HCT116 (cell line): ENCODE results near the gene INTU. TPM values are rescaled to one million over a fixed set of nuclear protein-coding genes. Genes with fewer than 3 reads are reported as not detected.
"Not testable (repeated sequence)": the region's sequence is repeated elsewhere in the genome, so short reads cannot be mapped to it uniquely, and the experiment has no call there.

Experiments
- ATAC-seq: fragments of 200-7000 bp; cut with Tn5 transposase; 2 replicates; pipeline ENCODE4 v1.9.1; 2020; ENCODE audit warnings: mild to moderate bottlenecking, moderate library complexity
- BruUV-seq: library from RNA; stranded (reverse); fragments of 400-500 nt; replicated peaks from 2 replicates; lab custom pipeline; 2021; lab: Mats Ljungman, UMichigan
- CTCF ChIA-PET: fragments of 300-600 bp; sonication (Branson Sonifier 250); formaldehyde crosslinking; loops from one replicate; lab custom pipeline; 2021; ENCODE audit warnings: antibody characterized with exemption; lab: Charles Lee
- POLR2A ChIA-PET: fragments of 300-600, 350-600 bp; sonication (Branson Sonifier 250); formaldehyde crosslinking; loops from one replicate; lab custom pipeline; 2021; ENCODE audit warnings: antibody characterized with exemption; lab: Charles Lee
- RAD21 ChIA-PET, 2 experiments: fragments of 300-600 bp; sonication (Branson Sonifier 250); formaldehyde crosslinking; loops; one replicate each; lab custom pipeline; 2023; ENCODE audit warnings: low total read pairs in 2 of 2; ENCODE audit not compliant: uncharacterized antibody in 2 of 2, unreplicated experiment in 2 of 2, low non-redundant PET in 1 of 2; lab: Charles Lee
- DNase-seq: peaks from one replicate; pipeline ENCODE4 v3.0.0-alpha.2; 2010; ENCODE audit warnings: low read depth, low spot score
- H2AFZ ChIP-seq: fragments of 200-600 bp; shearing (Covaris generic), sonication (generic); 2 replicates; pipeline ENCODE4 v1.6.1; 2017; ENCODE audit warnings: low read depth, mixed run types, mixed read lengths, antibody characterized with exemption, low read length; ENCODE audit not compliant: poor library complexity, severe bottlenecking
- H3K27ac ChIP-seq: 2 replicates; pipeline ENCODE4 v1.5.1; 2012; ENCODE audit warnings: low read depth, low read length
- H3K27me3 ChIP-seq: fragments of 200-600 bp; sonication (generic); 2 replicates; pipeline ENCODE4 v1.6.1; 2016; ENCODE audit warnings: mixed run types, low read length, mixed read lengths; ENCODE audit not compliant: insufficient read depth
- H3K36me3 ChIP-seq, 2 experiments: fragments of 200-500 bp in 1 of 2; fragments of 200-600 bp in 1 of 2; sonication (Bioruptor generic) in 1 of 2; sonication (generic) in 1 of 2; 2 replicates each; pipeline versions ENCODE4 v1.5.1 to v1.6.1; 2014 to 2016; ENCODE audit warnings: low read length in 2 of 2, inconsistent platforms in 1 of 2, mixed read lengths in 1 of 2, mixed run types in 1 of 2; ENCODE audit not compliant: insufficient read depth in 2 of 2, control insufficient read depth in 1 of 2
- H3K4me1 ChIP-seq, 2 experiments: fragments of 200-600 bp in 1 of 2; sonication (generic) in 1 of 2; 2 replicates each; pipeline versions ENCODE4 v1.5.1 to v1.6.1; 2012 to 2017; ENCODE audit warnings: low read length in 2 of 2, inconsistent platforms in 1 of 2, mild to moderate bottlenecking in 1 of 2, mixed read lengths in 1 of 2, mixed run types in 1 of 2, moderate library complexity in 1 of 2; ENCODE audit not compliant: insufficient read depth in 2 of 2, control insufficient read depth in 1 of 2
- H3K4me2 ChIP-seq: fragments of 200-600 bp; sonication (generic); 2 replicates; pipeline ENCODE4 v1.6.1; 2017; ENCODE audit warnings: mixed run types, low read length, mixed read lengths
- H3K4me3 ChIP-seq, 2 experiments: fragments of 200-600 bp in 1 of 2; sonication (generic) in 1 of 2; replicated peaks in 1 of 2; 2 replicates each; pipeline ENCODE4 v1.5.1; 2011 to 2016; ENCODE audit warnings: low read length in 2 of 2, control low read depth in 1 of 2, low read depth in 1 of 2, mild to moderate bottlenecking in 1 of 2, mixed read lengths in 1 of 2, mixed run types in 1 of 2
- H3K79me2 ChIP-seq: fragments of 200-600 bp; sonication (generic); 2 replicates; pipeline ENCODE4 v1.6.1; 2017; ENCODE audit warnings: mild to moderate bottlenecking, mixed run types, low read length, moderate library complexity, mixed read lengths; ENCODE audit not compliant: insufficient read depth
- H3K9ac ChIP-seq: fragments of 200-600 bp; sonication (generic); 2 replicates; pipeline ENCODE4 v1.6.1; 2016; ENCODE audit warnings: low read length, mixed read lengths
- H3K9me2 ChIP-seq: fragments of 200-600 bp; sonication (generic), shearing (Covaris generic); 2 replicates; pipeline ENCODE4 v1.6.1; 2017; ENCODE audit warnings: mixed run types, mild to moderate bottlenecking, moderate library complexity; ENCODE audit not compliant: insufficient read depth
- H3K9me3 ChIP-seq, 2 experiments: fragments of 200-500 bp in 1 of 2; fragments of 200-600 bp in 1 of 2; sonication (Bioruptor generic) in 1 of 2; sonication (generic) in 1 of 2; 2 replicates each; pipeline ENCODE4 v1.6.1; 2014 to 2017; ENCODE audit warnings: low read length in 2 of 2, mixed read lengths in 2 of 2, inconsistent platforms in 1 of 2, low read depth in 1 of 2, mild to moderate bottlenecking in 1 of 2, mixed run types in 1 of 2, moderate library complexity in 1 of 2; ENCODE audit not compliant: control insufficient read depth in 1 of 2, insufficient read depth in 1 of 2
- H4K20me1 ChIP-seq: fragments of 200-600 bp; sonication (generic), shearing (Covaris generic); 2 replicates; pipeline ENCODE4 v1.6.1; 2017; ENCODE audit warnings: mixed run types, mild to moderate bottlenecking, moderate library complexity; ENCODE audit not compliant: insufficient read depth
- CBX3 ChIP-seq: IDR thresholded peaks from 2 replicates; pipeline ENCODE4 v1.6.1; 2012; ENCODE audit warnings: low read depth
- CEBPB ChIP-seq: IDR thresholded peaks from 2 replicates; pipeline ENCODE4 v1.6.1; 2012; ENCODE audit warnings: low read depth
- ELF1 ChIP-seq: IDR thresholded peaks from 2 replicates; pipeline ENCODE4 v1.6.1; 2012; ENCODE audit warnings: low read depth, borderline replicate concordance
- FOSL1 ChIP-seq: IDR thresholded peaks from 2 replicates; pipeline ENCODE4 v1.6.1; 2012; ENCODE audit warnings: low read depth
- JUND ChIP-seq: IDR thresholded peaks from 2 replicates; pipeline ENCODE4 v1.6.1; 2012
- POLR2AphosphoS5 ChIP-seq: IDR thresholded peaks from 2 replicates; pipeline ENCODE4 v1.6.1; 2011; ENCODE audit warnings: mild to moderate bottlenecking, low read depth, low read length, moderate library complexity
- RAD21 ChIP-seq: IDR thresholded peaks from 2 replicates; pipeline ENCODE4 v1.6.1; 2012; ENCODE audit warnings: low read depth, mild to moderate bottlenecking
- REST ChIP-seq: IDR thresholded peaks from 2 replicates; pipeline ENCODE4 v1.6.1; 2012; ENCODE audit warnings: low read depth
- SIN3A ChIP-seq: IDR thresholded peaks from 2 replicates; pipeline ENCODE4 v1.6.1; 2012; ENCODE audit warnings: low read depth
- SP1 ChIP-seq: IDR thresholded peaks from 2 replicates; pipeline ENCODE4 v1.6.1; 2012; ENCODE audit warnings: low read depth
- ZNF274 ChIP-seq: fragments of 200-500 bp; sonication (Bioruptor generic); IDR thresholded peaks from 2 replicates; pipeline ENCODE4 v1.6.1; 2014; ENCODE audit warnings: mild to moderate bottlenecking, low read depth, low read length, inconsistent platforms
- intact Hi-C: fragments of 100-400 bp; cut with micrococcal nuclease; formaldehyde crosslinking; loops from 2 replicates; pipeline ENCODE4 v1.10.0; 2022
- total RNA-seq: library from RNA; stranded (reverse); gene quantifications from one replicate; pipeline ENCODE4 v1.2.1, GENCODE V29; 2021; ENCODE audit not compliant: unreplicated experiment
- TF ChIP-seq, protein P1 (sequence below), 3 experiments: fragments of 200-600 bp in 1 of 3; sonication (generic) in 1 of 3; IDR thresholded peaks in 2 of 3; conservative IDR thresholded peaks in 1 of 3; 2 replicates each; pipeline ENCODE4 v1.5.1; 2012 to 2017; ENCODE audit warnings: low read depth in 2 of 3, low read length in 2 of 3, antibody characterized with exemption in 1 of 3, borderline replicate concordance in 1 of 3, control low read depth in 1 of 3, mild to moderate bottlenecking in 1 of 3, mixed read lengths in 1 of 3, mixed run types in 1 of 3, moderate library complexity in 1 of 3; ENCODE audit not compliant: insufficient read depth in 1 of 3

The INTU gene
- total RNA-seq, 1 experiment from 2014 or later: 12.0 TPM

DNA sequence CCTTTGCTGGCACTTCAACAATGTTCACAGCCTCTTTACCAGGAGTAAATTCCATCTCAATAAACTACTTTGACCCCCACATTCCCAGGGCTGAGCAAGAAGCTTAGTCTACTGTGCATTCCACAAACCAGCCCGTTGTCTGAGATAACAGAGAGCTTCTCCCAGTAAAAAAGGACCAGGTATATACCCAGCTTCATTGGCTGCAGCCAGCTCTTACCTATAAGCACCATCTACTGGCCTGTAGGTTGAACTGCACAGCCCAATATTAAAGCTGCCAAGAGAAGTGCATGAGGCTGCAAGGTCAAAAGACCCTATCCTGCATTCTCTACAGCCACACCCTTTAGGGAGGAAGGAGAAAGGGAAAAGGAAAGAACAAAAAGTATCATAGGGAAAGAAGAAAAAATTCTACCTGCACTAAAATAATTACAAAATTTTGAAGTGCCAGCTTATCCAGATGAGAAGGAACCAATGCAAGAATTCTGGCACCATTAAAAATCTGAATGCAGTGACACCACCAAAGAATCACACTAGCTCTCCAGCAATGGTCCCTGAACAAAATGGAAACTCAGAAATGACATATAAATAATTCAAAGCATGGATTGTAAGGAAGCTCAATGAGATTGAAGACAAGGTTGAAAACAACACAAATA lies 45.7 kb upstream of the INTU start:
- Histone ChIP-seq H3K27ac (no peak overlapping the region), H3K9ac (no peak overlapping the region), H3K9me2 (no peaks in the 10 kb centered on the region)
- ChIA-PET RAD21 (interaction anchor here (1.0 kb wide), 2 partner anchors 9 to 146 kb away, joined by 4 read pairs; no protein-coding TSS in a partner anchor), POLR2A (no interaction called here)
- no peak for TF ChIP-seq ZNF274
- no peak for TF ChIP-seq ELF1
- no peak for TF ChIP-seq JUND
- TF ChIP-seq FOSL1: no peak
- TF ChIP-seq CBX3: peak; percentile 34; the same call in 1 of the 2 replicates
- no peak for TF ChIP-seq SIN3A
- TF ChIP-seq, protein P1, sequence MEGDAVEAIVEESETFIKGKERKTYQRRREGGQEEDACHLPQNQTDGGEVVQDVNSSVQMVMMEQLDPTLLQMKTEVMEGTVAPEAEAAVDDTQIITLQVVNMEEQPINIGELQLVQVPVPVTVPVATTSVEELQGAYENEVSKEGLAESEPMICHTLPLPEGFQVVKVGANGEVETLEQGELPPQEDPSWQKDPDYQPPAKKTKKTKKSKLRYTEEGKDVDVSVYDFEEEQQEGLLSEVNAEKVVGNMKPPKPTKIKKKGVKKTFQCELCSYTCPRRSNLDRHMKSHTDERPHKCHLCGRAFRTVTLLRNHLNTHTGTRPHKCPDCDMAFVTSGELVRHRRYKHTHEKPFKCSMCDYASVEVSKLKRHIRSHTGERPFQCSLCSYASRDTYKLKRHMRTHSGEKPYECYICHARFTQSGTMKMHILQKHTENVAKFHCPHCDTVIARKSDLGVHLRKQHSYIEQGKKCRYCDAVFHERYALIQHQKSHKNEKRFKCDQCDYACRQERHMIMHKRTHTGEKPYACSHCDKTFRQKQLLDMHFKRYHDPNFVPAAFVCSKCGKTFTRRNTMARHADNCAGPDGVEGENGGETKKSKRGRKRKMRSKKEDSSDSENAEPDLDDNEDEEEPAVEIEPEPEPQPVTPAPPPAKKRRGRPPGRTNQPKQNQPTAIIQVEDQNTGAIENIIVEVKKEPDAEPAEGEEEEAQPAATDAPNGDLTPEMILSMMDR (IDR thresholded peaks at IDR 0.05 in 2 of 3, conservative IDR thresholded peaks at IDR 0.05 in 1 of 3; ENCODE audit: borderline replicate concordance in 1 of 3, insufficient read depth in 1 of 3, low read depth in 2 of 3, low read length in 2 of 3): peak; percentile 36 to 83 (median 83); a peak in 5 of 6 replicates
- TF ChIP-seq POLR2AphosphoS5: no peak
- TF ChIP-seq REST: no peak
- TF ChIP-seq CEBPB: no peak
- TF ChIP-seq SP1: no peak
- peak; percentile 73 for TF ChIP-seq RAD21
- TF ChIP-seq, all 23 proteins: peak for 3
- Histone ChIP-seq H3K36me3 (no peaks in the 10 kb centered on the region), H3K4me1 (peaks cover 0 to 6% of the 10 kb centered on the region in 2 experiments; a peak in 2 of 4 replicates), H3K9me3 (no peaks in the 10 kb centered on the region), H4K20me1 (no peaks in the 10 kb centered on the region), H3K4me3 (no peak overlapping the region), H2AFZ (peak overlapping the region; percentile 98), H3K4me2 (peak overlapping the region; percentile 23; the same call in 1 of the 2 replicates), H3K27me3 (no peaks in the 10 kb centered on the region), H3K79me2 (no peaks in the 10 kb centered on the region)
- intact Hi-C loops: no loop called here
- ATAC-seq (peak; percentile 100), DNase-seq (peak; percentile 38)
- no TSS peak for BruUV-seq
- CTCF ChIA-PET: interaction anchor here (0.7 to 1.6 kb wide), 10 partner anchors 9 to 365 kb away, joined by 3 to 16 read pairs (median 4); partner anchors contain the start of gene INTU

DNA sequence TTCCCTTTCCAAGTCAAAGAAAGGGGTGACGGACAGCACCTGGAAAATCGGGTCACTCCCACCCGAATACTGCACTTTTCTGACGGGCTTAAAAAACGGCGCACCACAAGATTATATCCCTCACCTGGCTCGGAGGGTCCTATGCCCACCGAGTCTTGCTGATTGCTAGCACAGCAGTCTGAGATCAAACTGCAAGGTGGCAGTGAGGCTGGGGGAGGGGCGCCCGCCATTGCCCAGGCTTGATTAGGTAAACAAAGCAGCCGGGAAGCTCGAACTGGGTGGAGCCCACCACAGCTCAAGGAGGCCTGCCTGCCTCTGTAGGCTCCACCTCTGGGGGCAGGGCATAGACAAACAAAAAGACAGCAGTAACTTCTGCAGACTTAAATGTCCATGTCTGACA lies 43.6 kb upstream of the INTU start:
- H3K27me3 ChIP-seq, RAD21 ChIA-PET, H3K79me2 ChIP-seq, CTCF ChIA-PET, H3K9me3 ChIP-seq, intact Hi-C loops, H4K20me1 ChIP-seq, H3K4me3 ChIP-seq, H3K9ac ChIP-seq, H3K4me2 ChIP-seq, H3K27ac ChIP-seq, BruUV-seq, DNase-seq, H3K36me3 ChIP-seq, POLR2A ChIA-PET, H2AFZ ChIP-seq, H3K4me1 ChIP-seq, ATAC-seq, H3K9me2 ChIP-seq: not testable (repeated sequence)
